GM15510 (cell line): ENCODE results near the gene IKZF2.

Experiments used
- POLR2A ChIP-seq: IDR thresholded peaks from 3 replicates; pipeline ENCODE4 v1.6.1; 2011; ENCODE audit warnings: borderline replicate concordance; ENCODE audit not compliant: insufficient read length; ENCODE audit errors: extremely low read depth

The IKZF2 gene

DNA sequence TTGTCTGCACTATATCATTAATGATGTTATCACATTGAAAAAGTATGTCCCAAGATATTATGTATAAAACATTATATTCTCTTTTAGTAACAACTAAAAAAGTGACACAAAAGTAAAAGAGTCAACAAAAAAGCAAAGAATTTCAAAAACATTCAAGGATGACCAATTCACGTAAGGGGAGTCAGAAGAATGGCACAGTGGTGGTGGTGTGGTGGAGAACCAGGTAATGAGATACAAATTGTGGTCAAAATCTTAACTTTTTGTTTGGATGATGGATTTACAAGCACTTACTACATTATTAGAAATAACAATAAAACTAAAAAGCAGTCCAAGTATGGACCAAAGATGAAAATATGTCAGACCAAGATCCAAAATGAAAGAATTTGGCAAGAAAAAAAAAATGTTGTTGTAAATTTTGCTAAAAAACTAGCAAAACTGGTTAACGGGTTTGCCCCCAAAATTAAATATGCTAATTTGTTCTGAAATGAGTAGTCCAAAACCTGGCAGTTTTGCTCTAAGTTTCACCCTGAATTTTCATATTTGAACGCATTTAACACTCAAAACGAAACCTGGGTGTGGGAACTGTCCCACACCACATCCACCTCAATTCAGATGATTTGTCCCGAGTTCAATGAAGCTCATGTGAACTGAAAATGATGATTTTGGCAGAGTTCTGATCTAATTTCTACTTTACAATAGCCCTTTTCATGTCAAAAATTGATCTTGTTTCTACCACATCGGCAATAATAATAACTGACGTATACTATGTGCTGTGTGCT is 135.8 kb downstream of the IKZF2 start:
- TF ChIP-seq POLR2A: no peak

DNA sequence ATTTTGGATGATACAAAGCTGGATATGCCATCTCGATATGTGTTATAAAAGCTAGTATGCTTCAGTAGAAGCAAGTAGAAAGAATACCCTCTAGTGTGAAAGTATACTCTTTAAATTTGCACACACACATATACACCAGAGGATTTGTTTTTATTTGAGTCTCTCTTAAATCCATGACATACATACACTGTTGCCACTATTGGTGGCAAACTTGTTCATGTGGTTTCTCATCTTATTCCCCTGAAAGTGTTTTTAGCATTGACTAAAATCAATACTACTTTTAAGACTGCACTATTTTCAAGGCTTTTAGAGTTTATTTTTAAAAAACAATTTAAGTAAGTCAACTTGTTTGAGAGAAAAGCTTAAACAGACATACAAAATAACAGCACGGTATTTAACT is 137.4 kb downstream of the IKZF2 start:
- no peak for TF ChIP-seq POLR2A

DNA sequence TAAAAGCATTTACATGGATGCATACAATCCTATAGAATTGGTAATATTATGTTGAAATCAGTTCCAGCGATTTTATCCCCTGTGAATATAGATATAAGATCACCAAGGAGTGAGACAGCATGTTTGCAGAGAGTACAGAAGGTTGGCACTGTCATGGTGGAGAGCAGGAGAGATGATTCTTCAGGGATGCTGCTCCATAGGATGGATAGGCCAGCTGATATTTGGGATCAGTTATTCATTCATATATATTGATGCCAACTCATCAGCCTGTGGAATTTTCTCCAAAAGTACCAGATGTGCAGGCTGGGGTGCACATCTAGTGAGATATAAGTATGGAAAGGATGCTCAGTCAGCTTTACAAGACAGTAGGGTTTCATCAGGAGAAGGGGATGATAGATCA is 139.9 kb downstream of the IKZF2 start:
- TF ChIP-seq POLR2A: no peak

DNA sequence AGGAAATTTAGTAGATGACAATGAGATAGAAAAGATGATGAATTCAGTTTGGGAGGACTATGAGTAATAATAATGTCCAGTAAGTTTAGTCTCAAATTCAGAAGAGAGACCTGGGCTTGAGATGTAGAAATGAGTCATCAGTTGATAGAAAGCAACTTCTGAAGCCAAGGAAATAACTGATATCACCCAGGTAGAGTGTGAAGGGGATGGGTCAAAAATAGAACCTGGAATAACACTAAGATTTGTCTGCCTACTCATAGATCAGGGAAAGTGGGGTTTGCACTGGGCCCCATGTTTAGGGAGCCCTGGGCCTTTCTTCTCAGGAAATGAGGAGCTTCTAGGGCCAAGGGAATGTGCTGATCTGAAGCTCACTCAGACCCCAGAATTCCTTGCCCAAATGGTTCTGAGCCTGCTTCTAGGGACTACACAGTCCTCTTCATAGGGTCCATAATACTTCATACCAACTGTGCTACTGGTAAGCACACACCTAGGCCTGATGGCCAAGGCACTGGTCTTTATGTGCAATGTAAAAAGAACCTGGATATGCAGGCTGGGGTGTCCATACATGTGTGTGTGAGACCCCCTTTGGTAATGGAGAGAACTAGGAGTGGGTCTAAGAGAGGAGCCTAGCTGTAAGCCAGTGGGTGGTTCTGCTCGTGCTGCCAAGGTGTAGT is 141.2 kb downstream of the IKZF2 start:
- TF ChIP-seq POLR2A: no peak

DNA sequence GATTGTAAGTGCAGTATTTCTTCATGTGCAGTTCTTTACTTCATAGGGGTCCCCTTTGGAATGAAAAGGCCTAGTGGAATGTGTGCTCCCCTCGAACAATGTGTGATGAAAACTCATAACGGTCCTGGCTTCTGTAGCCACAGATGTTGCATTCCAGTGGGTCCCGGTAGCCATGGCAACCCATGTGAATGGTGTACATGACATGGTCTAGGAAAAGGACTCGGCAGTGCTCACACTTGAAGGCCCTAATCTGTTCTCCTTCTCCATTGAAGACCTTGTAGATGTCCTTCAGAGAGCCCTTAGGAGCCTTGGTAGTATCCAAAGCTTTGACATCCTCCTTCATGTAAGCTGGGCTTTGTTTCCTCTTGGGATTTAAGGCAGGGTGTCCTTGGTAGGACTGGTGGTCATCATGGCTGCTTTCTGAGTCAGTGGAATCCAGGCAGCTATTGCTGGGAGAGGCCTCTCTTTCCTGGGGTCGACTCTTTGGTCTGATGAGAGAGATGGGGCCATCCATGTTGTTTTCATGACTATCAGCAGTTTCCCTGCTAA is 144.0 kb downstream of the IKZF2 start:
- no peak for TF ChIP-seq POLR2A

DNA sequence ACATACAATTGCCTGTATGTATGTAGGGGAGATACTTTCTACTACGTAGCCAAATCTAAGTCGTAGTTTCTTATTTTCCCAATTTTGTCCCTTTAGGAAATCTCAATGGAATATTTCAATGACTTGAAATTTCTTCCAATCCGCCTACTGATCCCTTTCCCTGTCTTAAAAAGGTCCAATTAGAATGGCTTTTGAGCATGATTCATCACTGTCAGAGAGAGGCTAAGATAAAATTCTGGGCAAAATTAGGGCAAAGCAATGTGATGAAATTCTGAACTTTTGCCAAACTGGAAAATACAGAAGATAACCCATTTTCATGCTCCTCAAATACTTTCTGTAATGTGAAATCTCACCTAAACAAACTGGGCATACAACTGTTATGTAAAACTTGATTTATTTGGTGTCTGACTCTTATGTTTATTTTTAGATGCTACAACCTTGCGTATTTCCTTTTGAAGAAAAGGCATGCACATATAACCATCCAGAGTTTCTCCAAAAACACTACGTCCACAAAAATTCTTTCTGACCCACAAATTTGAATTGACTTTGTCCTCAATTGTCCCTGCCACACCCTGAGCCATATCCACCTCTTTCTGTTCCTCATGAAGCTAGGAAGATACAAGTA is 147.1 kb downstream of the IKZF2 start:
- TF ChIP-seq POLR2A: no peak

DNA sequence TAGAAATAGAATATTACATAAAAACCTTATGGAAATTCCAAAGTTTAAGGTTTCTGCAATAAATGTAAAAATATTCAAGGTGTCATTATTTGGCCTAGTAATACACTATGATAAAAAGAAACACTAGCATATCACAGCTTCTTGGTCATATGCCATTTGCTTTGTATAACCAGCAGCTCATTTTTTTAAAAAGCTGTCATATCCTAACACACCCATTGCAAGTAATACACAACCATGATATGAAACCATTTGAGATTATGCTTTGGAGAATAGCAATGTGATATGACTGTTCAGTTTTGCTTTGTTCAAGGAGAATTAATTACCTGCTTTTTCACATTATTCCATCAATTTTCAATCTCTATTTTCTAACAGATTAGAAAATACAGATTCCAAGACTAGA is 149.0 kb downstream of the IKZF2 start:
- TF ChIP-seq POLR2A: no peak

DNA sequence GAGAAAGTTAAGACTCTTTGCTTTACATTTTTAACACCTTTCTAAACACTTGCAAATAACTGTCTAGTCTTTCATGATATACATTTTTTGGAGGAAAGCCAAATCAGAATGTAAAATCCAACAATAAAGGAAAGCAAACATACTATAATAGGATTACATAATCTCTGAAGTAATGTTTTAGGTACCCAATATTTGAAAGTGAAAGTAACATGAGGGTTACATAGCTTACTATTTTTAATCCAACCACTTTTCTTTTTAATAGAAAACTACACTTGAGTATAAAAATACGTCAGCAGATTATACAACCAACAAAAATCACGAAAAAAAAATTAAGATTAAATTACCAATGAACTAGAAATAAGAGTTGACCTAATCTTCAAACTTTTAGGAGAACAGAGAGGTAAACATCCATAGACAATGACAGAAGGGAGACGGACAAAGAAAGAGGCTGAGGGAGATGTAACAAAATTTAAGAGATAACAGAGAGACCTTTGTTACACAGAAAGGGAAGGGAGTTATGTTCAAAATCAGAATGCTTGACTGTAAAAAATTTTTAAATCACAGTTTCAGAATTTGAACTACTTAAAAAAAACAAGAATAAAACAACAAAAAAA is 150.0 kb downstream of the IKZF2 start:
- TF ChIP-seq POLR2A: no peak

DNA sequence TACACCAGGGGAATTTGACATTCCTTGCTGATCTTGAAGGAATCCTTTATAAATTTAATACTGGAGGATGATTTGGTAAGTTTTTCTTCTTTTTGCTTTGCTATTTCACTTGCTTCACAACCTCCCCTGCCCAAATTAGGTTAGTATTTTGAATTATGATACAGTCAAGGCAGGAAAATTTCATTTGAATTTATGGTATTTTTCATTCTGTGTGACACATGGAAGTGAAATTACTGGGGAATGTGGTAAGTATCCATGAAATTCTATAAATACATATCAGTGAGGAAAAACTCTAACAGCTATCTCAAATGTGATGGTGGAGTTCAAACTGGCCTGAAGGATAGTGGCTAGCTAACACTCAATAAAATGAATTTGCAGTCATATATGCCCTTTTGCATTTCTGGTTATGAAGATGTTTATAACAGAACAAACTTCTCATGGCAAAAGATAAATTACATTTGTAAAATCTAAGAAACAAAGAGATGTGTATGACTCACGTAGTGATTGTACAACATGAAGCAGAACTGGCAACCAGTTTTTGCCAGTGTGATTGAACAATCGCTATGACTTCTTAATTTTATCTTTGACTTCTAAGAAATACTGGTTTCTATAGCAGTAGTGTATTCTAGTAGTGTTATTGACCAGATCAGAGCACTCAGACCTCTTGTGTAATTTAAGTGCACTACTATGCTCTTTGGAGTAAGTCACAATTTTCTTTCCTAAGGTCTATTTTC is 152.6 kb downstream of the IKZF2 start:
- TF ChIP-seq POLR2A: no peak

DNA sequence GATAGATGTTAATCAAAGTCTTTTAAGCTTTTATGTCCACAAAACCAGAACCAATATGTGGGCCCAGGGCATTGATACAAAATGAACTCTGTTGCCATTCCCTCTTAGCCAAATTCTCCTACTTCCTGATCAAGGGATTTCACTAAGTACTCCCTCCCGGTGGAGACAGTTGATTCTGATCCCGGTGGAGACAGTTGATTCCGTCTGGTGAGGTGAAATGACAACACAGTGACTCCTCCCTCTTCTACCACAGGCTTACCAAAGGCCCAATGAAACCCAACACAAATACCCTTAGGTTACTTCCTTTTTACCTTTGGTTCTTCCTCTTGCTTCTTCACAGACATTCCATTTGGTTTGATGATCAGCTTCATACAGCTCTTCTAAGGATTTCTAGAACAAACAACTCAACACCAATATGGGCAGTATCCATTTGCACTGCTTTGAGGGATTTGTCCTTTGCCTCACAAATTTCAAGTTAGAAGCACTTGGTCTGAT is 153.8 kb downstream of the IKZF2 start:
- no peak for TF ChIP-seq POLR2A

DNA sequence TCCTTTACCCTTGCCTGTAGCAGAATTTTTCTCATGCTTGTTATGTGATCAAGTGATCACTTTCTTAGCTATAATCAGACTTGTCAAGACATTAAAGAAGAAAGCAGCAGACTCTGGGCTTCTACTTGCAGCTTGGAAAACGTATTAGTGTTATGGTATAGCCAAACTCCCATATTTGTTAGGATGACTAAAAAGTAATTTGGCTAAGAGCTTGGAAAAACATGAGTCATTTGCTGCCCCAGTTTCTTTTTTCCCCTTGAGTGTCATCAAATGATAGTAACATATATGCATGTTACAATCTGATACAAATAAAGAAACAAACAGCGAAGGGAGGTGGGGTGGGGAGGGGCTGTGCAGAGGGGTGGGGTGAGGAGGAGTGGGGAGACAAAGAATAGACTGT is 155.5 kb downstream of the IKZF2 start:
- TF ChIP-seq POLR2A: no peak

DNA sequence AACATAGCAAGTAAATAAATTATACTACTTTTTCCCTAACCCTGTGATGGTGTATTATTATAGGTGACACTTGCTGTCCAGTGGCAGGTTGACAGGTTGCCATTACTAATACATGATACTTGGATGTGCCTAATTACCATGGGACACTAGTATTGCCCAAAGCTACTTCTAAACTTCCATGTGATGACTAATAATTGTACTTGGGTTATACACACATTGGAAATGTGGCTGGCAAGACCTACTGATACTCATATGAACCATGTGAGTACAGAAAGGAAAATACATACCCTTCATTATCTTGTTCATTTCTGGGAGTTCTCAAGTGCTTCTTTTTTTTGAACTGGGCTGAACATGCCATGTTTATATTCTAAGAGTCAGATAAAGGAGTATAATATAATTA is 156.4 kb downstream of the IKZF2 start:
- no peak for TF ChIP-seq POLR2A

DNA sequence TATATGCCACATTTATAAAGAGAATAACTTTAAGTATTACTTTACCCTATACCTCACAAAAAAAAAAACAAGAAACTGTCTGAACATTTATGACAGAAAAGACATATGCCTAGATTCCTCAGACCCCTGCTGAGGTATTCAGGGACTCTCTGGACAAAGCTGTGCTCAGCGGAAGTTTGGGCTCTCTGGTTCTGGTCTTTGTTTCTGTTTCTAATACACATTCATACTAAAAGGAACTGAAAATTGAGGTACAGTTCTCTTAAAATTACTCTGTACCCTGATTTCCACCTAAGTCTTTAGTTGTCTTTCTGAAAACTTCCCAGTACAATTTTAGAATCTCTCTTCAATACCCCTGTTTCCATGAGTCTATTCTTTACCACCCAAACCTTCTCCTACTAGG is 160.3 kb downstream of the IKZF2 start:
- TF ChIP-seq POLR2A: no peak

DNA sequence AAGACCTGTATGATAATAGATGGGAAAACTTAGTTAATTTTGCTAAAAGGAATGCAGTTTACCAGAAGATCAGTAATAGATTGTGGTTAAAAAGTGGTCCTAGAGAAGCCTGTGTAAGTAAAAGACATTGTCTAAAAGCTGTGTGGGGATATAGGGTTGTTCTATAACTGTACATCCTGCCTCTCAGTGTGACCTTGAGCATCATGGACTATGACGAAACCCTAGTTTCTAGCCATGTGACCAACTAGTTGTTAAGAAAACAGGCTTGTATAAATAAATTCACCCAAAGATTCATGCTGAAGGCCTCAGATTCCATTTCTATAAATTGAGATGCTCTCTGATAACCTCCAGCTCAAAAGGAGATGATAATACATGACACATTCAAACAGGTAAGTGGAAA is 160.7 kb downstream of the IKZF2 start:
- no peak for TF ChIP-seq POLR2A

DNA sequence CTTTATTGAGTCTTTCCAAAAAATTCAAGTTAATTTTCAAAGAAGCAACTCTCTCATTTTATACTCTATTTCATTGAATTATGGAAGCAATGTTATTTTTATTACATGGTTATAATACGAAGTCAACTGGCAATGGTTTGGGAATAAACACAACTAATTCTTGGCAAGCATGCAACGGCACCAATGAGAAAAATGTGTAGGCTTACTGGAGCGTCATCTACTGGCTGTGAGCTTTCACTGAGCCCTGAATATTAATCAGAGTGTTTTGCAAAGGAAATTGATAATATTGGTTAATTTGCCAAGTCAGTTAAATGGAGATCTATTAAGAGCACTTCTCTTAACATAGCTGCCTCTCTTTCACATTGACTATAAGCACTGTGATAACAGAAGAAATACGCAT is 163.9 kb downstream of the IKZF2 start:
- TF ChIP-seq POLR2A: no peak

DNA sequence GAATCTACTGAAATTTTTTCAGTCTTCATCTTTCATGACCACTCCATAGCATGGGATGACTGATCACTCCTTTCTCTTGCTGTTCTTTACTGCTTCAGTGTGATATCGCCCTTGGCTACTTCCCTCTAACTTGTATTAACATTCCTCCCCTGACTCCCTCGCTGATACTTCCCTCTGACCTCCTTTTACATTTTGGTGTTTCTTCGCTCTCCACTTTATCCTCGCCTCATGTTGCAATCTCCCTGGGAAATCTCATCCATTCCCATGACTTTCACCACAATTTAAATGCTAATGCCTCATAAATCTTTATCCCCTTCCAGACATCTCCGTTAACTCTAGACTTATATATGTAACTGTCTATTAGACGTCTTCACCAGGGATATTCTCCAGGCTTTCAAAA is 167.3 kb downstream of the IKZF2 start:
- TF ChIP-seq POLR2A: no peak
